ENCODE data around the gene SLC29A1.

The SLC29A1 gene

GRCh38 chr6:44270526-44271405, 47.4 kb downstream of the SLC29A1 start:
- DNase-seq = no peak

- DNase-seq = no peak
Observed at GRCh38 chr6:44271406-44271723, 48.0 kb downstream of the SLC29A1 start.

- no peak for DNase-seq
Observed at GRCh38 chr6:44271914-44272313, 48.5 kb downstream of the SLC29A1 start.

GRCh38 chr6:44272529-44272928, 49.1 kb downstream of the SLC29A1 start:
- no peak for DNase-seq

GRCh38 chr6:44272999-44273566, 49.7 kb downstream of the SLC29A1 start:
- DNase-seq = no peak

GRCh38 chr6:44273617-44274016, 50.2 kb downstream of the SLC29A1 start:
- DNase-seq = no peak

GRCh38 chr6:44275271-44275748, 51.9 kb downstream of the SLC29A1 start:
- no peak for DNase-seq

GRCh38 chr6:44275749-44276648, 52.6 kb downstream of the SLC29A1 start:
- no peak for DNase-seq

GRCh38 chr6:44276667-44277640, 53.6 kb downstream of the SLC29A1 start:
- DNase-seq = no peak

GRCh38 chr6:44277763-44278162, 54.4 kb downstream of the SLC29A1 start:
- no peak for DNase-seq

GRCh38 chr6:44278315-44278714, 54.9 kb downstream of the SLC29A1 start:
- DNase-seq = no peak

GRCh38 chr6:44278774-44279697, 55.6 kb downstream of the SLC29A1 start:
- no peak for DNase-seq
